Kidney capillary endothelial cell (primary cell): ENCODE results near the gene PCDHB8.
"Not testable (repeated sequence)": the region's sequence is repeated elsewhere in the genome, so short reads cannot be mapped to it uniquely, and the experiment has no call there.

Experiments used
- DNase-seq: peaks from one replicate; pipeline ENCODE4 v3.0.0-alpha.2; 2018; ENCODE audit warnings: low spot score

Gene PCDHB8

GRCh38 chr5:141184117-141184855 lies 6.7 kb downstream of the PCDHB8 start:
- DNase-seq, result not testable (repeated sequence)

GRCh38 chr5:141186897-141187512 lies 9.4 kb downstream of the PCDHB8 start, which contains the start of gene PCDHB9:
Gene PCDHB9, plus strand, starts transcription at chr5:141187161. Its CDS starts 158 bp downstream, at chr5:141187319.
- DNase-seq, result no peak

GRCh38 chr5:141188682-141189081 lies 11.1 kb downstream of the PCDHB8 start:
- not testable (repeated sequence) for DNase-seq

- DNase-seq, result not testable (repeated sequence)
Measured at GRCh38 chr5:141189131-141189530, 11.5 kb downstream of the PCDHB8 start.

GRCh38 chr5:141192110-141192725 lies 14.6 kb downstream of the PCDHB8 start, which contains the start of gene PCDHB10:
Gene PCDHB10, plus strand, starts transcription at chr5:141192353. Its CDS starts 200 bp downstream, at chr5:141192553.
- DNase-seq, result no peak

- DNase-seq, result not testable (repeated sequence)
Measured at GRCh38 chr5:141194332-141194731, 16.7 kb downstream of the PCDHB8 start.

- DNase-seq, result no peak
Measured at GRCh38 chr5:141196363-141196762, 18.8 kb downstream of the PCDHB8 start.

GRCh38 chr5:141199359-141200235 lies 22.0 kb downstream of the PCDHB8 start, which contains the start of gene PCDHB11:
Gene PCDHB11, plus strand, starts transcription at chr5:141199627. Its CDS starts 148 bp downstream, at chr5:141199775.
- no peak for DNase-seq

- DNase-seq, result not testable (repeated sequence)
Measured at GRCh38 chr5:141201126-141201525, 23.5 kb downstream of the PCDHB8 start.

GRCh38 chr5:141201646-141202045 lies 24.1 kb downstream of the PCDHB8 start:
- DNase-seq, result not testable (repeated sequence)

GRCh38 chr5:141208478-141208877 lies 30.9 kb downstream of the PCDHB8 start, which contains the start of gene PCDHB12:
Gene PCDHB12, plus strand, starts transcription at chr5:141208719. Its CDS starts 189 bp downstream, at chr5:141208908.
- DNase-seq, result no peak

- not testable (repeated sequence) for DNase-seq
Measured at GRCh38 chr5:141210281-141210680, 32.7 kb downstream of the PCDHB8 start.

GRCh38 chr5:141210849-141211248 lies 33.3 kb downstream of the PCDHB8 start:
- not testable (repeated sequence) for DNase-seq

- DNase-seq, result not testable (repeated sequence)
Measured at GRCh38 chr5:141213656-141214339, 36.2 kb downstream of the PCDHB8 start, which contains the start of gene PCDHB13. Gene PCDHB13, plus strand, starts transcription at chr5:141213919. Its CDS starts 205 bp downstream, at chr5:141214124.

- not testable (repeated sequence) for DNase-seq
Measured at GRCh38 chr5:141214583-141214982, 37.0 kb downstream of the PCDHB8 start.

GRCh38 chr5:141215504-141215903 lies 37.9 kb downstream of the PCDHB8 start:
- not testable (repeated sequence) for DNase-seq

GRCh38 chr5:141216035-141216434 lies 38.4 kb downstream of the PCDHB8 start:
- not testable (repeated sequence) for DNase-seq

GRCh38 chr5:141223112-141223783 lies 45.7 kb downstream of the PCDHB8 start, which contains the start of gene PCDHB14:
Gene PCDHB14, plus strand, starts transcription at chr5:141223343. Its CDS starts 163 bp downstream, at chr5:141223506.
- DNase-seq, result no peak

- DNase-seq, result not testable (repeated sequence)
Measured at GRCh38 chr5:141224844-141225243, 47.3 kb downstream of the PCDHB8 start.

- DNase-seq, result not testable (repeated sequence)
Measured at GRCh38 chr5:141225421-141225820, 47.8 kb downstream of the PCDHB8 start.
